HG02588 (cell line): ENCODE results near the gene C9orf152.
"Not testable (repeated sequence)": the region's sequence is repeated elsewhere in the genome, so short reads cannot be mapped to it uniquely, and the experiment has no call there.

Source experiments
- ATAC-seq: cut with Tn5 transposase; IDR thresholded peaks from one replicate; pipeline ENCODE4 v1.9.1; 2021; ENCODE audit warnings: mild to moderate bottlenecking, moderate library complexity; ENCODE audit not compliant: unreplicated experiment

Gene C9orf152

DNA sequence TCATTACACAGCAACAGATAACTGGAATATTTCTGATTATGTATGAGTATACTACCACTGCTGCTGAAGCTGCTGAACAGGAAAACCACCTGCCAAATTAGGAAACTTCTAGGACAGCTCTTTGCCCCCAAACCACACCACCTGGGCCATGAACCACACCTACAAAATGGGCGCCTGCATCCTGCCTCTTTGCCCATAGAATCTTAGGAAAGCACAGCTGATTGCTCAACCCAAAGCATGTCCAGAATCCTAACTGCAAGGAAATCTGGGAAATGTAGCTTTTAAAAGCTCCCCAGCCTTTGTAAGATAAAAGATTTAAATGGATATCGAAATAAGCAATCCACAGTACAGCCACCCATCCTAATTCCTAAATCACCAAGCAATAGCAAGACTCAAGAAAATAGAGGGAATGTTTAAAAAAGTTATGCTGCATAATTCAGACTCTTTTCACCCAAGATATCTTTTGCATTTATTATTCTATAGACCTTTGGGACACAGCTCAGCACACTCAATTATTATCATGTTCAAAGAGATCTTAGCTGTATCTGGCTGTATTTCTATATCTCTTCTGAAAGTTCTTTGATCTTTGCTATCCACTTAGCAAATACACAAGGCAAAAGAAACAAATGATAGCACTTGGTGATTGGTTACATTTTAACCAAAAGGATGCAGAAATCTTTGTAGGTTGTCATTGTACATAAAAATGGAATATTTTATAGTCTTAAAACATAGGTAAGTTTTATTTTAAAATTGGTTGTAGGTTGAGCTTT is 6.8 kb upstream of the C9orf152 start:
- no peak for ATAC-seq

GRCh38 chr9:110214090-110214489 is 6.1 kb upstream of the C9orf152 start:
- ATAC-seq = no peak

GRCh38 chr9:110213413-110214044 is 5.6 kb upstream of the C9orf152 start:
- no peak for ATAC-seq

- no peak for ATAC-seq
Observed at GRCh38 chr9:110207071-110207641, 803 bp downstream of the C9orf152 start.

DNA sequence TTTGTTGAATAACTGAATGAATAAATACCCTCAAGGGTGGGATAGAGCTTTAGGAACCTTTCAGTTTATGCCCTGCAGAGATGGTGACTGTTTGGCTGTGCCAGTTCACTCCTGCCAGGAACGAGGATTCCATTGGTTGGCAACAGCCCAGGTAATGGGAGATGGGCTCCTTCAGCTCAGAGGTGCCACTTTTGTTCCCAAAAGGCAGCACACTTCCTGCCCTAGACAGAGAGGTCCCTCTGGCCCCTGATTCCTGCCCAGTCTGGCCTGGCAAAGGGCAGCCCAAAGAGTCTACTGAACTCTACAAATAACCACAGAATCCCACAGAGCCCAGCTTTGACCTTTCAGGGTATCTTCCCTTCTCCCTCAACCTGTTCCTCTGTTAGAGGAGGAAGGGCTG is 1.6 kb downstream of the C9orf152 start:
- ATAC-seq = no peak

- ATAC-seq = not testable (repeated sequence)
Observed at GRCh38 chr9:110205612-110206011, 2.3 kb downstream of the C9orf152 start.

- ATAC-seq = no peak
Observed at GRCh38 chr9:110202232-110202631, 5.7 kb downstream of the C9orf152 start.

DNA sequence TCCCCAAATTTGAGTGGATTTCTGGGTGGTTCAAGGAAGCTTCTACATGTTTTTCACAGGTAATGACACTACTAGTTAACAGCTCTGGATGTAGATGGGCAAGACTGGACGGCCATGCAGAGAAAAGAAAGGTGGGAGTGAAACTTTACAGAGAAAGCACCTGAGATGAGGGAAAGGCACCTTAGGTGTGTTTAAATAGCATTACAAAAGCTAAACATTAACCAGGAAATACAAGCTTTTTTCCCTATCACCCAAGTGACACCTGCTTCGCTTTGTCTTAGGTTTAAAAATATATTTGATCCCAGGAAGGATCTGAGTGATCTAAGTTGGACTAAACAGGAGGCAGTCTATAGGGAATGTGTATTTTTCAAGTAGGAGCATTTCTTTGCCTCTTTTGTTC is 8.3 kb downstream of the C9orf152 start:
- no peak for ATAC-seq

GRCh38 chr9:110198357-110198756 is 9.6 kb downstream of the C9orf152 start:
- no peak for ATAC-seq

- no peak for ATAC-seq
Observed at GRCh38 chr9:110197330-110198187, 10.4 kb downstream of the C9orf152 start.

DNA sequence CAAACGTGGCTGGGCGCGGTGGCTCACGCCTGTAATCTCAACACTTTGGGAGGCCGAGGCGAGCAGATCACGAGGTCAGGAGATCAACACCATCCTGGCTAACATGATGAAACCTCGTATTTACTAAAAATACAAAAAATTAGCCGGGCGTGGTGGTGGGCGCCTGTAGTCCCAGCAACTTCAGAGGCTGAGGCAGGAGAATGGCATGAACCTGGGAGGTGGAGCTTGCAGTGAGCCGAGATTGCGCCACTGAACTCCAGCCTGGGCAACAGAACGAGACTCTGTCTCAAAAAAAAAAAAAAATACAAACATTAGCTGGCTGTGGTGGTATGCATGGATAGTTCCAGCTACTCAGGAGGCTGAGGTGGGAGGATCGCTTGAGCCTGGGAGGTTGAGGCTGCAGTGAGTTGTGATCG is 11.9 kb downstream of the C9orf152 start:
- not testable (repeated sequence) for ATAC-seq

GRCh38 chr9:110192531-110193261 is 15.3 kb downstream of the C9orf152 start:
- ATAC-seq = no peak

- no peak for ATAC-seq
Observed at GRCh38 chr9:110191615-110192014, 16.3 kb downstream of the C9orf152 start.

- no peak for ATAC-seq
Observed at GRCh38 chr9:110189559-110190320, 18.2 kb downstream of the C9orf152 start.

- ATAC-seq = no peak
Observed at GRCh38 chr9:110188991-110189390, 19.0 kb downstream of the C9orf152 start.

- no peak for ATAC-seq
Observed at GRCh38 chr9:110188101-110188500, 19.9 kb downstream of the C9orf152 start.

GRCh38 chr9:110187126-110187525 is 20.8 kb downstream of the C9orf152 start:
- ATAC-seq = no peak

DNA sequence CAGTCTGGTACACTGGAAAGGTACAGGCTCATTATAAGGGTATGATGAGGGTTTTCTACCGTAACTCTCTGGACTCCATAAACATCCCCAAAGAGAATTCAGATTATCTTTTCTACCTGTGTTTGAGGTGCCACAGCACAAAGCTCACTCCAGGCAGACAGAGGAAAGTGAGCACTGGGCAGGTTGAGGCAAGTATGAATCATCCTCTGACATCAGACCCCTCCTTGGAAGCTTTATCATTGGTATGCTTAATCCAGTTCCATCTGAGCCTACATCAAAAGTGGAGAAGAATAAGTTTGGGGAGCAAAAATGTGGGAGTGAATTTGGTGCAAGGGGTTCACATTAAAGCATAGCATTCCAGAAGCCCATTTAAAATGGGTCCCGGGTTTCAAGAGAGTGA is 21.7 kb downstream of the C9orf152 start:
- no peak for ATAC-seq

DNA sequence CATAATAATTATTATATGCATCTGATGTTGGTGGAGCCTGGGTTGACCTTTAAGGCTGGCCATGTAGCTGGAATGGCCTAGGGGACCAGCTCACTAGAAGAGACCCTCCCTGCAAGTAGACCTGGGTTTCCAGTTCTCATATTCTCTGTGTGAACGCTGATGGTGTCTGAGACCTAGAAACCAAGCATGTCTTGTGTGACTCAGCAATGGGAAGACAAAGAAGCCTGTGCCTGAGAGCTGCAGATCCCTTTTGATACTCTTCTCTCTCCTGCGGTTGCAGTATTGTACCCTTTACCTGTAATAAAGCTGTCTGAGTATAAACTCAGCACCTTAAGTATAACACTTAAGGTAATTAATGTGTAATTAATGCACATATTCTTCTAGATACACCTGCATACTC is 22.2 kb downstream of the C9orf152 start:
- ATAC-seq = no peak
